ENCODE measurements around the gene PDE4D. TPM values are rescaled to one million over a fixed set of nuclear protein-coding genes. Genes with fewer than 3 reads are reported as not detected.

Gene PDE4D
- total RNA-seq, 1 donor from 2014 or later: 34.5 TPM

- H3K4me3 ChIP-seq: no peak overlapping the region
- no peak for TF ChIP-seq CTCF (IDR thresholded peaks at IDR 0.05; ENCODE audit: borderline replicate concordance)
- intact Hi-C loops (cut with micrococcal nuclease): loop anchor here (10.0 kb wide), 1 partner anchor 126 kb away; no protein-coding TSS in a partner anchor
- no peak overlapping the region for H3K27ac ChIP-seq (replicated peaks)
- H3K4me1 ChIP-seq: peaks cover 16% of the 10 kb centered on the region
- DNase-seq: no peak
- H3K9me3 ChIP-seq (replicated peaks): no peaks in the 10 kb centered on the region
- no peaks in the 10 kb centered on the region for H3K36me3 ChIP-seq
- H3K27me3 ChIP-seq (ENCODE audit: low read depth): peaks cover 12% of the 10 kb centered on the region
Observed at GRCh38 chr5:59800347-59800893, 93.1 kb downstream of the PDE4D start.

GRCh38 chr5:59799668-59800346 lies 93.7 kb downstream of the PDE4D start:
- TF ChIP-seq CTCF (IDR thresholded peaks at IDR 0.05; ENCODE audit: borderline replicate concordance): peak; percentile 87
- Histone ChIP-seq H3K36me3 (no peaks in the 10 kb centered on the region), H3K27me3 (ENCODE audit: low read depth) (peaks cover 12% of the 10 kb centered on the region), H3K4me1 (peaks cover 16% of the 10 kb centered on the region), H3K9me3 (replicated peaks) (no peaks in the 10 kb centered on the region), H3K27ac (replicated peaks) (peak overlapping the region; percentile 30), H3K4me3 (peak overlapping the region; percentile 28)
- DNase-seq: no peak
- intact Hi-C loops (cut with micrococcal nuclease): loop anchor here (2.0 to 10.0 kb wide), 2 partner anchors 125 to 409 kb away; no protein-coding TSS in a partner anchor

- no peak for TF ChIP-seq CTCF (IDR thresholded peaks at IDR 0.05; ENCODE audit: borderline replicate concordance)
- DNase-seq: no peak
- H3K27ac ChIP-seq (replicated peaks): peak overlapping the region; percentile 30
- peak overlapping the region; percentile 28 for H3K4me3 ChIP-seq
- peaks cover 16% of the 10 kb centered on the region for H3K4me1 ChIP-seq
- no peaks in the 10 kb centered on the region for H3K36me3 ChIP-seq
- H3K9me3 ChIP-seq (replicated peaks): no peaks in the 10 kb centered on the region
- H3K27me3 ChIP-seq (ENCODE audit: low read depth): peaks cover 18% of the 10 kb centered on the region
- intact Hi-C loops (cut with micrococcal nuclease): loop anchor here (2.0 kb wide), 1 partner anchor 408 kb away; no protein-coding TSS in a partner anchor
Observed at GRCh38 chr5:59798862-59799667, 94.5 kb downstream of the PDE4D start.

- DNase-seq: no peak
- Histone ChIP-seq H3K4me1 (peaks cover 16% of the 10 kb centered on the region), H3K4me3 (no peak overlapping the region), H3K27me3 (ENCODE audit: low read depth) (peaks cover 6% of the 10 kb centered on the region), H3K27ac (replicated peaks) (no peak overlapping the region), H3K9me3 (replicated peaks) (no peaks in the 10 kb centered on the region), H3K36me3 (no peaks in the 10 kb centered on the region)
- no peak for TF ChIP-seq CTCF (IDR thresholded peaks at IDR 0.05; ENCODE audit: borderline replicate concordance)
- intact Hi-C loops (cut with micrococcal nuclease): no loop called here
Observed at GRCh38 chr5:59795141-59795540, 98.4 kb downstream of the PDE4D start.

- intact Hi-C loops (cut with micrococcal nuclease): no loop called here
- no peak for TF ChIP-seq CTCF (IDR thresholded peaks at IDR 0.05; ENCODE audit: borderline replicate concordance)
- Histone ChIP-seq H3K4me3 (no peak overlapping the region), H3K36me3 (no peaks in the 10 kb centered on the region), H3K27me3 (ENCODE audit: low read depth) (peaks cover 6% of the 10 kb centered on the region), H3K4me1 (no peaks in the 10 kb centered on the region), H3K27ac (replicated peaks) (no peak overlapping the region), H3K9me3 (replicated peaks) (no peaks in the 10 kb centered on the region)
- DNase-seq: peak; percentile 50
Observed at GRCh38 chr5:59792983-59793585, 100.4 kb downstream of the PDE4D start.

Data from left ventricle myocardium inferior (tissue), 1 donor.